Endodermal cell (in vitro differentiated cells): ENCODE data around the gene DGKG. TPM values are rescaled to one million over a fixed set of nuclear protein-coding genes. Genes with fewer than 3 reads are reported as not detected.

Experiments used
- DNase-seq: peaks from one replicate; pipeline ENCODE4 v3.0.0-alpha.2; 2017
- H3K27ac ChIP-seq: 2 replicates; pipeline ENCODE4 v1.5.1; 2013; ENCODE audit warnings: mild to moderate bottlenecking, low read depth, low read length, moderate library complexity
- H3K27me3 ChIP-seq: 2 replicates; pipeline ENCODE4 v1.6.1; 2013; ENCODE audit warnings: mild to moderate bottlenecking, low read length, moderate library complexity; ENCODE audit not compliant: insufficient read depth, control insufficient read depth, poor library complexity, severe bottlenecking
- H3K36me3 ChIP-seq: 2 replicates; pipeline ENCODE4 v1.7.0; 2013; ENCODE audit warnings: mild to moderate bottlenecking, low read length, moderate library complexity; ENCODE audit not compliant: control insufficient read depth, insufficient read depth
- H3K4me1 ChIP-seq: one replicate; pipeline ENCODE4 v1.7.0; 2013; ENCODE audit warnings: low read length; ENCODE audit not compliant: control insufficient read depth, insufficient read depth
- H3K4me3 ChIP-seq: 2 replicates; pipeline ENCODE4 v1.5.1; 2013; ENCODE audit warnings: mild to moderate bottlenecking, low read length, moderate library complexity
- H3K9ac ChIP-seq: 2 replicates; pipeline ENCODE4 v1.6.1; 2013; ENCODE audit warnings: mild to moderate bottlenecking, low read length, moderate library complexity; ENCODE audit not compliant: poor library complexity, severe bottlenecking; ENCODE audit errors: extremely low read depth
- H3K9me3 ChIP-seq: 2 replicates; pipeline ENCODE4 v1.6.1; 2013; ENCODE audit warnings: mild to moderate bottlenecking, low read length, moderate library complexity; ENCODE audit not compliant: control insufficient read depth
- H3K27ac Mint-ChIP-seq: 2 replicates; pipeline ENCODE4 v1.8.0; 2020; ENCODE audit warnings: mixed read lengths
- H3K27me3 Mint-ChIP-seq: 2 replicates; pipeline ENCODE4 v1.8.0; 2021; ENCODE audit warnings: mild to moderate bottlenecking, mixed read lengths; ENCODE audit not compliant: insufficient read depth
- H3K36me3 Mint-ChIP-seq: 2 replicates; pipeline ENCODE4 v1.8.0; 2020; ENCODE audit warnings: low read depth, mixed read lengths
- H3K4me1 Mint-ChIP-seq: 2 replicates; pipeline ENCODE4 v1.8.0; 2020; ENCODE audit warnings: mixed read lengths
- H3K4me3 Mint-ChIP-seq: 2 replicates; pipeline ENCODE4 v1.8.0; 2020; ENCODE audit warnings: mild to moderate bottlenecking, moderate library complexity, mixed read lengths
- H3K9me3 Mint-ChIP-seq: 2 replicates; pipeline ENCODE4 v1.8.0; 2020; ENCODE audit warnings: mild to moderate bottlenecking, mixed read lengths
- CTCF ChIP-seq: fragments of 200-600 bp; sonication (generic); conservative IDR thresholded peaks from 2 replicates; pipeline ENCODE4 v1.5.0; 2021; ENCODE audit warnings: antibody characterized with exemption, mild to moderate bottlenecking
- WGBS, 2 experiments: methylation state at CpG; one replicate each; pipeline versions ENCODE4 v1.1.5 to v1.1.7; 2013; ENCODE audit warnings: missing lambda C conversion rate in 2 of 2, mixed read lengths in 1 of 2; ENCODE audit not compliant: insufficient coverage in 1 of 2, insufficient read length in 1 of 2; 5-methylcytosine and 5-hydroxymethylcytosine counted together
- total RNA-seq, 2 donors: library from RNA; stranded (reverse); fragmentation: NEBNext Ultra II Directional in 1 of 2; extraction: Animal tissue kit (Norgen Biotek cat#: 25700) in 1 of 2; gene quantifications; 2 replicates in 1 of 2; 3 replicates in 1 of 2; pipeline ENCODE4 v1.2.1, GENCODE V29; 2021

DGKG gene
- total RNA-seq, 2 donors from 2014 or later = 0.86 to 1.8 TPM

- no peak for DNase-seq
- H3K9ac ChIP-seq = no peak overlapping the region
- 87 to 89% methylated on average over 2 to 6 of the region's 6 CpGs for WGBS, 2 experiments
- Mint-ChIP-seq H3K36me3 (no peaks in the 10 kb centered on the region), H3K4me1 (peaks cover 5% of the 10 kb centered on the region), H3K27ac (no peak overlapping the region), H3K4me3 (no peak overlapping the region), H3K27me3 (peaks cover 5% of the 10 kb centered on the region), H3K9me3 (no peaks in the 10 kb centered on the region)
- H3K9me3 ChIP-seq = no peaks in the 10 kb centered on the region
- H3K27me3 ChIP-seq = no peaks in the 10 kb centered on the region
- no peak for TF ChIP-seq CTCF
- H3K4me1 ChIP-seq = no peaks in the 10 kb centered on the region
- H3K4me3 ChIP-seq = no peak overlapping the region
- no peaks in the 10 kb centered on the region for H3K36me3 ChIP-seq
- H3K27ac ChIP-seq = no peak overlapping the region
Observed at GRCh38 chr3:186225603-186226002, 136.4 kb downstream of the DGKG start.

GRCh38 chr3:186224041-186224610 lies 137.9 kb downstream of the DGKG start:
- H3K27me3 ChIP-seq = no peaks in the 10 kb centered on the region
- H3K4me3 ChIP-seq = no peak overlapping the region
- DNase-seq = no peak
- H3K4me1 Mint-ChIP-seq = peaks cover 5% of the 10 kb centered on the region
- H3K27ac Mint-ChIP-seq = no peak overlapping the region
- H3K9ac ChIP-seq = no peak overlapping the region
- H3K4me3 Mint-ChIP-seq = no peak overlapping the region
- H3K4me1 ChIP-seq = no peaks in the 10 kb centered on the region
- WGBS, 2 experiments = 88% methylated on average over 6 to 7 of the region's 7 CpGs
- no peaks in the 10 kb centered on the region for H3K36me3 Mint-ChIP-seq
- no peak for TF ChIP-seq CTCF
- peaks cover 4% of the 10 kb centered on the region for H3K27me3 Mint-ChIP-seq
- no peaks in the 10 kb centered on the region for H3K9me3 Mint-ChIP-seq
- H3K27ac ChIP-seq = no peak overlapping the region
- no peaks in the 10 kb centered on the region for H3K9me3 ChIP-seq
- no peaks in the 10 kb centered on the region for H3K36me3 ChIP-seq

- no peaks in the 10 kb centered on the region for H3K27me3 ChIP-seq
- H3K27ac Mint-ChIP-seq = no peak overlapping the region
- DNase-seq = no peak
- no peaks in the 10 kb centered on the region for H3K9me3 ChIP-seq
- peaks cover 4% of the 10 kb centered on the region for H3K4me1 Mint-ChIP-seq
- no peaks in the 10 kb centered on the region for H3K9me3 Mint-ChIP-seq
- H3K27ac ChIP-seq = no peak overlapping the region
- H3K36me3 Mint-ChIP-seq = no peaks in the 10 kb centered on the region
- WGBS, 2 experiments = 87 to 89% methylated on average over 5 of the region's 5 CpGs
- TF ChIP-seq CTCF = no peak
- no peaks in the 10 kb centered on the region for H3K4me1 ChIP-seq
- no peak overlapping the region for H3K4me3 ChIP-seq
- no peaks in the 10 kb centered on the region for H3K36me3 ChIP-seq
- no peak overlapping the region for H3K4me3 Mint-ChIP-seq
- peaks cover 4% of the 10 kb centered on the region for H3K27me3 Mint-ChIP-seq
- H3K9ac ChIP-seq = no peak overlapping the region
Observed at GRCh38 chr3:186223476-186223875, 138.6 kb downstream of the DGKG start.
